GM19438 (cell line): ENCODE measurements around the gene TRAF1.

Source experiments
- ATAC-seq: cut with Tn5 transposase; IDR thresholded peaks from one replicate; pipeline ENCODE4 v1.9.1; 2021; ENCODE audit warnings: low read depth; ENCODE audit not compliant: unreplicated experiment

The TRAF1 gene

DNA sequence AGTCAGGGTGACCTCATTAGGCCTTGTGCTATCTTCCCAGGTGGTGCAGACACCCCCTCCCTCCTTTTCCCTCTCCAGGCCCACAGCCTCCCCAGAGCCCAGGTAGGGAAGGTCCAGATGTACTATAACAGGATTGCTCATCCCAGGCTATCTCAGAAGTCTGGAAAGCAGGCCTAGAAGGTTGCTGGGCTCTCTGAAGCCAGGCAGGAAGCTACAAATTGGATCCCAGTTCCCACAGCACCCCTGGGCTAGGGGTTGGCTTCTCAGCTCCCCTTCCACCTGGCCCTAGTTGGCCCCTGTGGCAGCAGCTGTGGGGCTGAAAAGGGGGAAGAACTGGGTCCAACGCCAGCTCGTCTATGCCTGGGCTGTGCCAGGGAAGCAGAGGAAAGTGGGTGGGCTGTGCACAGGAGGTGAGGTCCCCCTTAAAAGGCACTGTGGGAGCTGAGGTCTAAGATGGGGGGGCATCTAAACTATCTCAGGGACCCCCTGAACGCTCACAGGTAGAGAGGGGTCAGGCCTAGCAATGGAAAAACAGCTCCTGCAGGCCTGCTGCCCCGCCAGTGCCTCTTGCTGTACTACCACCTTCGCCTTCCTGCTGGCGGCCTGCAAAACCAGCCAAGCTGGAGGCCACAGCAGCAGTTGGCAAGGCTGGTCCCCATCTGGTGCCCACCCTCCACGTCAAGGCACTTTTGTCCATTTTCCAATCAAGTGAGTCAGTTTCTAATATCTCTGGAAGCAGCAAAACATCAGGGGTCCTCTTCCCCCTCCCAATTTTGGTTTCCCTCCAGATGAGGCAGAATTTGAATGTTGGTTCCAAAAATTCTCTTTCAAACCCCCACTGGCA lies 70.5 kb downstream of the TRAF1 start:
- ATAC-seq, result no peak

DNA sequence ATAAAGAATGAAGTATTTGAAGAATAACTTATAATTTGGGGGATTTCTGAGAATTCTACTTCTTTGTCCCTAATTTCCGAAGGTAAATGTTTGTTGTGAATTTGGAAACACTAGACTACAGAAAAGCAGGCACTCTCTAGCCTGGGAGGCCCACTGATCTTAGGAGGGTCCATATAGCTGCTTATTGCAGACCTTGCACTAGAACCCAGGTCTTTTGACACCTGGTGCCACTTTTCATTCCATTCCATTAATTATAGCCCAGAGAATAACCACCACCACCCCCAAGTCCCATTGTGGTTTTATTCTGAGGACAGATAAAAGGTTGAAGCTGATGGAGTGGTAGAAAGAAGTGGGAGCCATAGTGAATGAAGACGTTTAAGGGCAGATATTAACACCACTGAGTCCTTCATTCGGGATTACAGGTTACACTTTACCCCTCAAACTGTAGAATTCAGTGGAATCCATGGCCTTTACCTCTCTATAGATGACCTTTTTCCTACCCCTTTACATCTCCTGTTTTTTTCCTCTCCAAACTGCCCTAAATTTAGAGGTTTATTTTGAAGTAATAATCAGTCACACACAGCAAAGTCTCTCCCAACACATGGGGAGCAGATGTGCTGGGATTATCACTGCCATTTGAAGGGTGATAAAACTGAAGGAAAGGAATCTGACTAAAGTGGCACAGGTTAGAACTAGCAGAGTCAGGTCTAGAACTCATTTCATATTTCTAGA lies 71.8 kb downstream of the TRAF1 start:
- no peak for ATAC-seq

DNA sequence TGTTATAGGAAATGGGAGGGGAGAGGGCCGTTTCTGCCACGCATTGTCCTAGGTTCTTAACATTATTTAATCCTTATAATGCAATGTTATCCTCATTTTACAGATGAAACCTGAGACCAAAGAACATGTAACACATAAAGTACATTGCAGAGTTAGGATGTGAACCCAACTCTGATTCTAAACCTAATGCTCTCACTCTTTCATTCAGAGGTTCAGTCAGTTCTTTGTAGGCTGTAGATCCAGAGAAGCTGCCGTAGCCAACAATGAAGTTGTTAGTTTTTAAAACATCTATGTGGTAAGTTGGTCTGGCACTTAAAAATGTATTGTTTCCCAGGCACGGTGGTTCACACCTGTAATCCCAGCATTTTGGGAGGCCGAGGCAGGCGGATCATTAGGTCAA lies 73.4 kb downstream of the TRAF1 start:
- no peak for ATAC-seq
